Common myeloid progenitor, CD34-positive (primary cell): Measurements from ENCODE around the gene TRPM3.

ENCODE experiments used
- CTCF ChIA-PET: fragments of 350-600 bp; sonication (Branson Sonifier 250); formaldehyde crosslinking; loops from one replicate; lab custom pipeline; 2021; ENCODE audit warnings: antibody characterized with exemption; lab: Charles Lee
- POLR2A ChIA-PET: fragments of 350-600 bp; sonication (Branson Sonifier 250); formaldehyde crosslinking; loops from one replicate; lab custom pipeline; 2021; ENCODE audit warnings: antibody characterized with exemption; lab: Charles Lee
- DNase-seq, 3 donors: peaks; one replicate each; pipeline versions ENCODE4 v3.0.0 to v3.0.0-alpha.2; 2013
- H3K27ac ChIP-seq, 2 experiments: 1 replicate in 1 of 2; 2 replicates in 1 of 2; pipeline ENCODE4 v1.7.0; 2013; ENCODE audit warnings: inconsistent platforms in 2 of 2, low read length in 2 of 2, mild to moderate bottlenecking in 2 of 2, low read depth in 1 of 2, moderate library complexity in 1 of 2; ENCODE audit not compliant: severe bottlenecking in 2 of 2, insufficient read depth in 1 of 2, poor library complexity in 1 of 2
- H3K27me3 ChIP-seq, 5 experiments: replicated peaks in 2 of 5; 1 replicate in 3 of 5; 2 replicates in 2 of 5; pipeline versions ENCODE4 v1.6.1 to v1.7.0; 2013; ENCODE audit warnings: low read length in 4 of 5, mild to moderate bottlenecking in 2 of 5, moderate library complexity in 2 of 5, inconsistent platforms in 1 of 5; ENCODE audit not compliant: insufficient read depth in 5 of 5, control insufficient read depth in 4 of 5
- H3K36me3 ChIP-seq, 4 experiments: 1 replicate in 2 of 4; 2 replicates in 2 of 4; pipeline versions ENCODE4 v1.6.1 to v1.7.0; 2013; ENCODE audit warnings: low read length in 3 of 4, control low read depth in 1 of 4, mild to moderate bottlenecking in 1 of 4; ENCODE audit not compliant: control insufficient read depth in 4 of 4, insufficient read depth in 4 of 4
- H3K4me1 ChIP-seq, 4 experiments: 1 replicate in 3 of 4; 2 replicates in 1 of 4; pipeline versions ENCODE4 v1.6.1 to v1.7.1; 2013; ENCODE audit warnings: low read length in 3 of 4, mild to moderate bottlenecking in 3 of 4, control low read depth in 1 of 4, inconsistent platforms in 1 of 4, moderate library complexity in 1 of 4; ENCODE audit not compliant: control insufficient read depth in 4 of 4, insufficient read depth in 4 of 4; ENCODE audit errors: control extremely low read depth in 1 of 4
- H3K4me3 ChIP-seq, 7 experiments: 1 replicate in 4 of 7; 2 replicates in 3 of 7; pipeline versions ENCODE4 v1.5.1 to v1.7.0; 2013; ENCODE audit warnings: mild to moderate bottlenecking in 7 of 7, low read length in 6 of 7, moderate library complexity in 6 of 7, inconsistent platforms in 2 of 7, low read depth in 2 of 7, control low read depth in 1 of 7; ENCODE audit not compliant: insufficient read depth in 4 of 7, control insufficient read depth in 1 of 7; ENCODE audit errors: extremely low read depth in 1 of 7
- H3K9me3 ChIP-seq, 5 experiments: 1 replicate in 4 of 5; 2 replicates in 1 of 5; pipeline versions ENCODE4 v1.6.1 to v1.7.1; 2013; ENCODE audit warnings: low read length in 4 of 5, mild to moderate bottlenecking in 2 of 5, inconsistent platforms in 1 of 5, low read depth in 1 of 5, moderate library complexity in 1 of 5; ENCODE audit not compliant: control insufficient read depth in 4 of 5, insufficient read depth in 2 of 5; ENCODE audit errors: control extremely low read depth in 1 of 5
- WGBS: methylation state at CpG from one replicate; pipeline ENCODE4 v1.1.5; 2013; ENCODE audit not compliant: insufficient coverage; 5-methylcytosine and 5-hydroxymethylcytosine counted together

Gene TRPM3

DNA sequence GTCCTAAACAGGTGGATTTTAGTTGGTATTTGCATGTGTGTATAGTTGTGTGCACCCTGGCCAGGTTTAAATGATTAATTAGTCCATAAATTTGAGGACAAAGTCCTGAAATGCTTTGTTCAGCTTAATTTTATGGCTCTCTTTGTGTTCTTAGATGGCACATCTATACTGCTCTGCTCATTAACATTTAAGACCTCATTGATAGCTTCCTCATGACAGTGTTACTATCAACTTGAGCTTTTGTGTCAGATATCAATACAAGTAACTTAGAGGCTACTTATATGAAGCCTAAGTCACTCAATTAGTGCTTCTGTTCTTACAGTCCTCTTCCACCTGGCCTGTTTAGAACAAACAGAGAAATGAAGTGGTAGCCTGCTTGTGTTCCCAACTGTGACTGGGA, 240.9 kb downstream of the TRPM3 start:
- no peak overlapping the region for H3K4me3 ChIP-seq

DNA sequence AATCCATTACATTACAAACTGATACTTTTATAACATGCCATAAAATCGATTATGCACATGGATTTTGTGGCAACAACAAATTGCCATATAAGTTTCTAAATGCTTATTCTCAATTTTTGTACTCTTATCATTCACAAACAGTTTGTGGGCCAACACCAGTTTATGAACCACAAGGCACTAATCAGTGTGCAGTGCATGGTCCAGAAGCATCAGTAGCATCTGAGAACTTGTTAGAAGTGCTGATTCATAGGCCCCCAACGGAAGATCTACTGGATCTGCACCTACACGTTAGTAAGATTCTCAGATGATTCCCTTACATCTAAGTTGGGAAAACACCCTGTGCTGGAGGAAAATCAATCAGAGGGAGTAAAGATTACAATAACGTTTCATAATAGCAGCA, 242.8 kb downstream of the TRPM3 start:
- CTCF ChIA-PET = no interaction called here
- Histone ChIP-seq H3K27ac (no peak overlapping the region), H3K4me1 (no peaks in the 10 kb centered on the region), H3K9me3 (no peaks in the 10 kb centered on the region), H3K4me3 (no peak overlapping the region), H3K27me3 (no peaks in the 10 kb centered on the region), H3K36me3 (no peaks in the 10 kb centered on the region)
- 93% methylated on average over 3 of the region's 4 CpGs for WGBS
- POLR2A ChIA-PET = no interaction called here
- DNase-seq = peak in 2 of 3 donors; percentile 17 to 22

More for the DNA sequence above, 240.9 kb downstream of the TRPM3 start:
- H3K27ac ChIP-seq = no peak overlapping the region
- ChIA-PET CTCF (interaction anchor here (0.5 kb wide), 1 partner anchor 69 kb away, joined by 3 read pairs; no protein-coding TSS in a partner anchor), POLR2A (no interaction called here)
- no peaks in the 10 kb centered on the region for H3K27me3 ChIP-seq
- no peaks in the 10 kb centered on the region for H3K36me3 ChIP-seq
- no peaks in the 10 kb centered on the region for H3K4me1 ChIP-seq
- H3K9me3 ChIP-seq = no peaks in the 10 kb centered on the region
- DNase-seq = no peak

DNA sequence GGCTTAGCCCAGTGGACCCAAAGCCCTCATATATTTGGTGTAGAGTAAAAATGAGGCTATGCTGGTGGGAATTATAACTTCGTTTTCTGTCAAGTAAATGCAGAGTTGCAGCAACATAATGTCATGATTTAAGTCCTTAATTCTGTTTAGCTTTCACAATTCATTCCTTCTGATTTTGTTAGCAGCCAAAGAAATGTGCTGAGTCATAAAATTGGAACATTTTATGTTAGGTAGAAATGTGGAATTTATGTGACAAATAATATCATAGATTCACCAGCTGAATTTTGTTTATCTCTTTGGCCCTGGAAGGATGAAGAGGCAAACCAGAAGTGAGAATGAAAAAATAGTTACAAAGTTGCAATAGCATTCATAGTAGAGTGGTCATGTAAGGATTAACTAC, 247.0 kb downstream of the TRPM3 start:
- Histone ChIP-seq H3K4me1 (no peaks in the 10 kb centered on the region), H3K27ac (no peak overlapping the region), H3K36me3 (no peaks in the 10 kb centered on the region), H3K4me3 (no peak overlapping the region), H3K27me3 (no peaks in the 10 kb centered on the region), H3K9me3 (no peaks in the 10 kb centered on the region)
- ChIA-PET CTCF (interaction anchor here (0.6 kb wide), 1 partner anchor 1039 kb away, joined by 3 read pairs; no protein-coding TSS in a partner anchor), POLR2A (no interaction called here)
- WGBS = no CpG with 5 or more reads among the region's 1 CpG
- no peak for DNase-seq

- ChIA-PET POLR2A (no interaction called here), CTCF (no interaction called here)
- Histone ChIP-seq H3K9me3 (no peaks in the 10 kb centered on the region), H3K27ac (no peak overlapping the region), H3K4me1 (no peaks in the 10 kb centered on the region), H3K36me3 (no peaks in the 10 kb centered on the region), H3K4me3 (no peak overlapping the region), H3K27me3 (peaks cover 0 to 2% (median 0%) of the 10 kb centered on the region in 5 experiments)
- WGBS = 89% methylated on average over 2 of the region's 2 CpGs
- DNase-seq = no peak
These were observed 247.9 kb downstream of the TRPM3 start for GRCh38 chr9:70873506-70873905.

GRCh38 chr9:70868661-70869652, 252.5 kb downstream of the TRPM3 start:
- Histone ChIP-seq H3K4me3 (no peak overlapping the region), H3K27me3 (peaks cover 0 to 2% (median 0%) of the 10 kb centered on the region in 5 experiments), H3K4me1 (no peaks in the 10 kb centered on the region), H3K9me3 (no peaks in the 10 kb centered on the region), H3K27ac (no peak overlapping the region), H3K36me3 (no peaks in the 10 kb centered on the region)
- 96% methylated on average over 10 of the region's 15 CpGs for WGBS
- CTCF ChIA-PET = no interaction called here
- DNase-seq = no peak
- POLR2A ChIA-PET = no interaction called here

GRCh38 chr9:70868041-70868440, 253.4 kb downstream of the TRPM3 start:
- Histone ChIP-seq H3K27ac (no peak overlapping the region), H3K4me1 (no peaks in the 10 kb centered on the region), H3K9me3 (no peaks in the 10 kb centered on the region), H3K4me3 (no peak overlapping the region), H3K36me3 (no peaks in the 10 kb centered on the region), H3K27me3 (peaks cover 0 to 2% (median 0%) of the 10 kb centered on the region in 5 experiments)
- POLR2A ChIA-PET = no interaction called here
- no CpG with 5 or more reads among the region's 1 CpG for WGBS
- no peak for DNase-seq
- CTCF ChIA-PET = no interaction called here

- WGBS = 83% methylated on average over 2 of the region's 2 CpGs
- Histone ChIP-seq H3K9me3 (no peaks in the 10 kb centered on the region), H3K36me3 (no peaks in the 10 kb centered on the region), H3K4me3 (no peak overlapping the region), H3K27me3 (peaks cover 0 to 2% (median 0%) of the 10 kb centered on the region in 5 experiments), H3K27ac (no peak overlapping the region), H3K4me1 (peaks cover 0 to 16% (median 0%) of the 10 kb centered on the region in 4 experiments)
- no peak for DNase-seq
- ChIA-PET POLR2A (no interaction called here), CTCF (interaction anchor here (1.7 kb wide), 1 partner anchor 27 kb away, joined by 3 read pairs; no protein-coding TSS in a partner anchor)
These were observed 255.9 kb downstream of the TRPM3 start for GRCh38 chr9:70865471-70865870.
